WTC11 (cell line): ENCODE measurements around the gene INF2. TPM values are rescaled to one million over a fixed set of nuclear protein-coding genes. Genes with fewer than 3 reads are reported as not detected.

ENCODE experiments used
- ATAC-seq: fragments of 200-7000 bp; cut with Tn5 transposase; 2 replicates; pipeline ENCODE4 v1.10.0; 2021; ENCODE audit warnings: mild to moderate bottlenecking, moderate library complexity
- CTCF ChIA-PET: fragments of 300-600 bp; sonication (Branson Sonifier 250); formaldehyde crosslinking; loops from one replicate; lab custom pipeline; 2021; ENCODE audit warnings: antibody characterized with exemption; lab: Charles Lee
- POLR2A ChIA-PET: fragments of 350-600 bp; sonication (Branson Sonifier 250); formaldehyde crosslinking; loops from one replicate; lab custom pipeline; 2021; ENCODE audit warnings: antibody characterized with exemption; lab: Charles Lee
- DNase-seq: peaks from one replicate; pipeline ENCODE4 v3.0.0; 2021; ENCODE audit warnings: low spot score
- H3K27ac Mint-ChIP-seq: 2 replicates; pipeline ENCODE4 v1.8.0; 2021; ENCODE audit warnings: mixed read lengths
- H3K27me3 Mint-ChIP-seq: 2 replicates; pipeline ENCODE4 v1.8.0; 2021; ENCODE audit warnings: low read depth, mild to moderate bottlenecking, moderate library complexity, mixed read lengths
- H3K36me3 Mint-ChIP-seq: 2 replicates; pipeline ENCODE4 v1.8.0; 2021; ENCODE audit warnings: mixed read lengths
- H3K4me1 Mint-ChIP-seq: 2 replicates; pipeline ENCODE4 v1.8.0; 2022; ENCODE audit warnings: mixed read lengths
- H3K4me3 Mint-ChIP-seq: 2 replicates; pipeline ENCODE4 v1.8.0; 2021; ENCODE audit warnings: mild to moderate bottlenecking, moderate library complexity, mixed read lengths
- H3K9me3 Mint-ChIP-seq: 2 replicates; pipeline ENCODE4 v1.8.0; 2021; ENCODE audit warnings: mixed read lengths
- IRF2 ChIP-seq: sonication (generic); formaldehyde crosslinking; IDR thresholded peaks from 2 replicates; pipeline ENCODE4 v1.8.0; 2022; ENCODE audit warnings: low read depth, missing genetic modification reagents, borderline replicate concordance
- OVOL2 ChIP-seq: fragments of 250-450 bp; sonication (Bioruptor Pico); IDR thresholded peaks from 2 replicates; pipeline ENCODE4 v1.9.0; 2021; ENCODE audit warnings: mild to moderate bottlenecking, borderline replicate concordance
- SMAD3 ChIP-seq: sonication (generic); formaldehyde crosslinking; IDR thresholded peaks from 2 replicates; pipeline ENCODE4 v1.8.0; 2022; ENCODE audit warnings: missing genetic modification reagents, mild to moderate bottlenecking, borderline replicate concordance
- TEAD4 ChIP-seq: sonication (generic); formaldehyde crosslinking; IDR thresholded peaks from 2 replicates; pipeline ENCODE4 v1.8.0; 2022; ENCODE audit warnings: mild to moderate bottlenecking, missing genetic modification reagents
- ZBTB43 ChIP-seq: sonication (generic); formaldehyde crosslinking; IDR thresholded peaks from 2 replicates; pipeline ENCODE4 v1.8.1; 2023; ENCODE audit warnings: mild to moderate bottlenecking, missing genetic modification reagents
- ZNF121 ChIP-seq: sonication (generic); formaldehyde crosslinking; IDR thresholded peaks from 2 replicates; pipeline ENCODE4 v1.8.0; 2023; ENCODE audit warnings: missing genetic modification reagents
- ZNF138 ChIP-seq: sonication (generic); formaldehyde crosslinking; conservative IDR thresholded peaks from 2 replicates; pipeline ENCODE4 v1.8.1; 2022; ENCODE audit warnings: mild to moderate bottlenecking, moderate library complexity, missing genetic modification reagents
- ZNF317 ChIP-seq: sonication (generic); formaldehyde crosslinking; IDR thresholded peaks from 2 replicates; pipeline ENCODE4 v1.8.1; 2023; ENCODE audit warnings: low read depth, mild to moderate bottlenecking, moderate library complexity, missing genetic modification reagents, borderline replicate concordance
- ZNF423 ChIP-seq: fragments of 250-450 bp; sonication (Bioruptor Pico); IDR thresholded peaks from 2 replicates; pipeline ENCODE4 v2.1.2; 2022; ENCODE audit warnings: mild to moderate bottlenecking, moderate library complexity
- ZNF425 ChIP-seq: fragments of 250-450 bp; sonication (Bioruptor Pico); conservative IDR thresholded peaks from 2 replicates; pipeline ENCODE4 v1.9.0; 2021; ENCODE audit warnings: mild to moderate bottlenecking
- total RNA-seq: library from RNA; stranded (reverse); gene quantifications from 3 replicates; pipeline ENCODE4 v1.2.3, GENCODE V29; 2021
- TF ChIP-seq, protein P1 (sequence below): fragments of 250-450 bp; sonication (Bioruptor Pico); IDR thresholded peaks from 2 replicates; pipeline ENCODE4 v1.9.0; 2021; ENCODE audit warnings: mild to moderate bottlenecking
- TF ChIP-seq, protein P2 (sequence below): sonication (generic); formaldehyde crosslinking; IDR thresholded peaks from 2 replicates; pipeline ENCODE4 v1.8.0; 2022; ENCODE audit warnings: missing genetic modification reagents
- TF ChIP-seq, protein P3 (sequence below): sonication (generic); formaldehyde crosslinking; conservative IDR thresholded peaks from 2 replicates; pipeline ENCODE4 v1.8.1; 2023; ENCODE audit warnings: mild to moderate bottlenecking, low read depth, missing genetic modification reagents, moderate library complexity
- TF ChIP-seq, protein P4 (sequence below): sonication (generic); formaldehyde crosslinking; IDR thresholded peaks from 2 replicates; pipeline ENCODE4 v1.8.1; 2023; ENCODE audit warnings: mild to moderate bottlenecking, moderate library complexity, missing genetic modification reagents
- TF ChIP-seq, protein P5 (sequence below): sonication (generic); formaldehyde crosslinking; IDR thresholded peaks from 2 replicates; pipeline ENCODE4 v1.8.1; 2022; ENCODE audit warnings: missing genetic modification reagents, borderline replicate concordance
- TF ChIP-seq, protein P6 (sequence below): sonication (generic); formaldehyde crosslinking; IDR thresholded peaks from 2 replicates; pipeline ENCODE4 v1.8.1; 2023; ENCODE audit warnings: mild to moderate bottlenecking, missing genetic modification reagents

The INF2 gene
- total RNA-seq, 1 experiment from 2014 or later: 82.4 TPM

DNA sequence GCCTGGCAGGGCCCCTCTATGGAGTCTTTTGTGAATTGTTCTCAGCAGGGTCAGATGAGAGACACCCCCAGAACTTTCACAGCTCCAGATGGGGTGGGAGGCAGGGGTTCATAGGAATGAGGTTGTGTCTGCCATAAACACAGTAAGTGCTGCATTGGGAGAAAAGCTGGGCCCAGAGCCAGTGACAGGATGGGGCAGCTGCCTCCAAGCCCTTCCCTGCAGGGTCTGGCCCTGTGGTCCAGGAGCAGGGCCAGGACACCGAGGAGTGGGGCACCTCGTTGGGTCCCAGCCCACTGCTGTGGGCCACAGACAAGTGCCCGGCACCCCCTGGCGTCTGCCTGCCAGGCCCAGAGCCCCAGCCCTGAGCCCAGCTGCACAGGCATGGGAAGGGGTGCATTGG lies 13.3 kb downstream of the INF2 start:
- TF ChIP-seq ZNF317 (CRISPR knock-in tag): no peak
- TF ChIP-seq, protein P1, sequence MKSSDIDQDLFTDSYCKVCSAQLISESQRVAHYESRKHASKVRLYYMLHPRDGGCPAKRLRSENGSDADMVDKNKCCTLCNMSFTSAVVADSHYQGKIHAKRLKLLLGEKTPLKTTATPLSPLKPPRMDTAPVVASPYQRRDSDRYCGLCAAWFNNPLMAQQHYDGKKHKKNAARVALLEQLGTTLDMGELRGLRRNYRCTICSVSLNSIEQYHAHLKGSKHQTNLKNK: no peak
- TF ChIP-seq, protein P2, sequence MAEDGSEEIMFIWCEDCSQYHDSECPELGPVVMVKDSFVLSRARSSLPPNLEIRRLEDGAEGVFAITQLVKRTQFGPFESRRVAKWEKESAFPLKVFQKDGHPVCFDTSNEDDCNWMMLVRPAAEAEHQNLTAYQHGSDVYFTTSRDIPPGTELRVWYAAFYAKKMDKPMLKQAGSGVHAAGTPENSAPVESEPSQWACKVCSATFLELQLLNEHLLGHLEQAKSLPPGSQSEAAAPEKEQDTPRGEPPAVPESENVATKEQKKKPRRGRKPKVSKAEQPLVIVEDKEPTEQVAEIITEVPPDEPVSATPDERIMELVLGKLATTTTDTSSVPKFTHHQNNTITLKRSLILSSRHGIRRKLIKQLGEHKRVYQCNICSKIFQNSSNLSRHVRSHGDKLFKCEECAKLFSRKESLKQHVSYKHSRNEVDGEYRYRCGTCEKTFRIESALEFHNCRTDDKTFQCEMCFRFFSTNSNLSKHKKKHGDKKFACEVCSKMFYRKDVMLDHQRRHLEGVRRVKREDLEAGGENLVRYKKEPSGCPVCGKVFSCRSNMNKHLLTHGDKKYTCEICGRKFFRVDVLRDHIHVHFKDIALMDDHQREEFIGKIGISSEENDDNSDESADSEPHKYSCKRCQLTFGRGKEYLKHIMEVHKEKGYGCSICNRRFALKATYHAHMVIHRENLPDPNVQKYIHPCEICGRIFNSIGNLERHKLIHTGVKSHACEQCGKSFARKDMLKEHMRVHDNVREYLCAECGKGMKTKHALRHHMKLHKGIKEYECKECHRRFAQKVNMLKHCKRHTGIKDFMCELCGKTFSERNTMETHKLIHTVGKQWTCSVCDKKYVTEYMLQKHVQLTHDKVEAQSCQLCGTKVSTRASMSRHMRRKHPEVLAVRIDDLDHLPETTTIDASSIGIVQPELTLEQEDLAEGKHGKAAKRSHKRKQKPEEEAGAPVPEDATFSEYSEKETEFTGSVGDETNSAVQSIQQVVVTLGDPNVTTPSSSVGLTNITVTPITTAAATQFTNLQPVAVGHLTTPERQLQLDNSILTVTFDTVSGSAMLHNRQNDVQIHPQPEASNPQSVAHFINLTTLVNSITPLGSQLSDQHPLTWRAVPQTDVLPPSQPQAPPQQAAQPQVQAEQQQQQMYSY: no peak
- H3K27me3 Mint-ChIP-seq: no peaks in the 10 kb centered on the region
- H3K4me1 Mint-ChIP-seq: peaks cover 8% of the 10 kb centered on the region
- peaks cover 23% of the 10 kb centered on the region for H3K36me3 Mint-ChIP-seq
- DNase-seq (no peak), ATAC-seq (no peak)
- no peak overlapping the region for H3K27ac Mint-ChIP-seq
- ChIA-PET POLR2A (no interaction called here), CTCF (interaction anchor here (1.1 kb wide), 1 partner anchor 230 kb away, joined by 4 read pairs; no protein-coding TSS in a partner anchor)
- no peak overlapping the region for H3K4me3 Mint-ChIP-seq
- H3K9me3 Mint-ChIP-seq: peaks cover 8% of the 10 kb centered on the region

DNA sequence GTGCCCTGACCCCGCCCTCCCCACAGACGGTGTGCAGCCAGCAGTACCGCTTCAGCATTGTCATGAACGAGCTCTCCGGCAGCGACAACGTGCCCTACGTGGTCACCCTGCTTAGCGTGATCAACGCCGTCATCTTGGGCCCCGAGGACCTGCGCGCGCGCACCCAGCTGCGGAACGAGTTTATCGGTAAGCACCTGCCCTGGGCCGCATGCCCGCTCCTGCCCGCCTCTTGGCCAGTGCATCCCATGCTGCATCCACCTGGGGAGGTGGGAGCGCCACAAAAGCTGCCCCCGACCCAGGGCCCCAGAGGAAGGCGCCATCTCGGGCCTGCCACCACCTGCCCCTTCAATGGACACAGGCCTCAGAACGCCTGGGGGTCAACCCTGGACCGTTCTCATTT lies 13.9 kb downstream of the INF2 start:
- Mint-ChIP-seq H3K4me1 (peaks cover 8% of the 10 kb centered on the region), H3K4me3 (no peak overlapping the region)
- CTCF ChIA-PET: interaction anchor here (1.1 kb wide), 1 partner anchor 230 kb away, joined by 4 read pairs; no protein-coding TSS in a partner anchor
- TF ChIP-seq ZBTB43 (CRISPR knock-in tag) (no peak), ZNF121 (no peak), ZNF425 (CRISPR knock-in tag) (no peak), TEAD4 (no peak), ZNF138 (CRISPR knock-in tag) (no peak), ZNF423 (CRISPR knock-in tag) (no peak), SMAD3 (CRISPR knock-in tag) (no peak), IRF2 (CRISPR knock-in tag) (no peak), OVOL2 (CRISPR knock-in tag) (no peak)
- TF ChIP-seq, protein P3, sequence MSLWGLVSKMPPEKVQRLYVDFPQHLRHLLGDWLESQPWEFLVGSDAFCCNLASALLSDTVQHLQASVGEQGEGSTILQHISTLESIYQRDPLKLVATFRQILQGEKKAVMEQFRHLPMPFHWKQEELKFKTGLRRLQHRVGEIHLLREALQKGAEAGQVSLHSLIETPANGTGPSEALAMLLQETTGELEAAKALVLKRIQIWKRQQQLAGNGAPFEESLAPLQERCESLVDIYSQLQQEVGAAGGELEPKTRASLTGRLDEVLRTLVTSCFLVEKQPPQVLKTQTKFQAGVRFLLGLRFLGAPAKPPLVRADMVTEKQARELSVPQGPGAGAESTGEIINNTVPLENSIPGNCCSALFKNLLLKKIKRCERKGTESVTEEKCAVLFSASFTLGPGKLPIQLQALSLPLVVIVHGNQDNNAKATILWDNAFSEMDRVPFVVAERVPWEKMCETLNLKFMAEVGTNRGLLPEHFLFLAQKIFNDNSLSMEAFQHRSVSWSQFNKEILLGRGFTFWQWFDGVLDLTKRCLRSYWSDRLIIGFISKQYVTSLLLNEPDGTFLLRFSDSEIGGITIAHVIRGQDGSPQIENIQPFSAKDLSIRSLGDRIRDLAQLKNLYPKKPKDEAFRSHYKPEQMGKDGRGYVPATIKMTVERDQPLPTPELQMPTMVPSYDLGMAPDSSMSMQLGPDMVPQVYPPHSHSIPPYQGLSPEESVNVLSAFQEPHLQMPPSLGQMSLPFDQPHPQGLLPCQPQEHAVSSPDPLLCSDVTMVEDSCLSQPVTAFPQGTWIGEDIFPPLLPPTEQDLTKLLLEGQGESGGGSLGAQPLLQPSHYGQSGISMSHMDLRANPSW: no peak
- TF ChIP-seq, protein P4, sequence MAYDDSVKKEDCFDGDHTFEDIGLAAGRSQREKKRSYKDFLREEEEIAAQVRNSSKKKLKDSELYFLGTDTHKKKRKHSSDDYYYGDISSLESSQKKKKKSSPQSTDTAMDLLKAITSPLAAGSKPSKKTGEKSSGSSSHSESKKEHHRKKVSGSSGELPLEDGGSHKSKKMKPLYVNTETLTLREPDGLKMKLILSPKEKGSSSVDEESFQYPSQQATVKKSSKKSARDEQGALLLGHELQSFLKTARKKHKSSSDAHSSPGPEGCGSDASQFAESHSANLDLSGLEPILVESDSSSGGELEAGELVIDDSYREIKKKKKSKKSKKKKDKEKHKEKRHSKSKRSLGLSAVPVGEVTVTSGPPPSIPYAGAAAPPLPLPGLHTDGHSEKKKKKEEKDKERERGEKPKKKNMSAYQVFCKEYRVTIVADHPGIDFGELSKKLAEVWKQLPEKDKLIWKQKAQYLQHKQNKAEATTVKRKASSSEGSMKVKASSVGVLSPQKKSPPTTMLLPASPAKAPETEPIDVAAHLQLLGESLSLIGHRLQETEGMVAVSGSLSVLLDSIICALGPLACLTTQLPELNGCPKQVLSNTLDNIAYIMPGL (CRISPR knock-in tag): no peak
- TF ChIP-seq, protein P5, sequence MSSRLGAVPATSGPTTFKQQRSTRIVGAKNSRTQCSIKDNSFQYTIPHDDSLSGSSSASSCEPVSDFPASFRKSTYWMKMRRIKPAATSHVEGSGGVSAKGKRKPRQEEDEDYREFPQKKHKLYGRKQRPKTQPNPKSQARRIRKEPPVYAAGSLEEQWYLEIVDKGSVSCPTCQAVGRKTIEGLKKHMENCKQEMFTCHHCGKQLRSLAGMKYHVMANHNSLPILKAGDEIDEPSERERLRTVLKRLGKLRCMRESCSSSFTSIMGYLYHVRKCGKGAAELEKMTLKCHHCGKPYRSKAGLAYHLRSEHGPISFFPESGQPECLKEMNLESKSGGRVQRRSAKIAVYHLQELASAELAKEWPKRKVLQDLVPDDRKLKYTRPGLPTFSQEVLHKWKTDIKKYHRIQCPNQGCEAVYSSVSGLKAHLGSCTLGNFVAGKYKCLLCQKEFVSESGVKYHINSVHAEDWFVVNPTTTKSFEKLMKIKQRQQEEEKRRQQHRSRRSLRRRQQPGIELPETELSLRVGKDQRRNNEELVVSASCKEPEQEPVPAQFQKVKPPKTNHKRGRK (CRISPR knock-in tag): no peak
- TF ChIP-seq, protein P6, sequence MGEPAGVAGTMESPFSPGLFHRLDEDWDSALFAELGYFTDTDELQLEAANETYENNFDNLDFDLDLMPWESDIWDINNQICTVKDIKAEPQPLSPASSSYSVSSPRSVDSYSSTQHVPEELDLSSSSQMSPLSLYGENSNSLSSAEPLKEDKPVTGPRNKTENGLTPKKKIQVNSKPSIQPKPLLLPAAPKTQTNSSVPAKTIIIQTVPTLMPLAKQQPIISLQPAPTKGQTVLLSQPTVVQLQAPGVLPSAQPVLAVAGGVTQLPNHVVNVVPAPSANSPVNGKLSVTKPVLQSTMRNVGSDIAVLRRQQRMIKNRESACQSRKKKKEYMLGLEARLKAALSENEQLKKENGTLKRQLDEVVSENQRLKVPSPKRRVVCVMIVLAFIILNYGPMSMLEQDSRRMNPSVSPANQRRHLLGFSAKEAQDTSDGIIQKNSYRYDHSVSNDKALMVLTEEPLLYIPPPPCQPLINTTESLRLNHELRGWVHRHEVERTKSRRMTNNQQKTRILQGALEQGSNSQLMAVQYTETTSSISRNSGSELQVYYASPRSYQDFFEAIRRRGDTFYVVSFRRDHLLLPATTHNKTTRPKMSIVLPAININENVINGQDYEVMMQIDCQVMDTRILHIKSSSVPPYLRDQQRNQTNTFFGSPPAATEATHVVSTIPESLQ (CRISPR knock-in tag): no peak

More for the DNA sequence above, 13.9 kb downstream of the INF2 start:
- POLR2A ChIA-PET: no interaction called here
- Mint-ChIP-seq H3K27ac (no peak overlapping the region), H3K27me3 (no peaks in the 10 kb centered on the region), H3K36me3 (peaks cover 23% of the 10 kb centered on the region), H3K9me3 (peaks cover 8% of the 10 kb centered on the region)
- ATAC-seq (no peak), DNase-seq (no peak)
